HUDEP-2 (cell line): ENCODE data around the gene CLMP.

ENCODE experiments used
- DNase-seq, 76 experiments: peaks; one replicate each; lab custom pipeline; 2025; ENCODE audit not compliant: unreplicated experiment in 76 of 76; lab: John Stamatoyannopoulos, UW

The CLMP gene, protein sequence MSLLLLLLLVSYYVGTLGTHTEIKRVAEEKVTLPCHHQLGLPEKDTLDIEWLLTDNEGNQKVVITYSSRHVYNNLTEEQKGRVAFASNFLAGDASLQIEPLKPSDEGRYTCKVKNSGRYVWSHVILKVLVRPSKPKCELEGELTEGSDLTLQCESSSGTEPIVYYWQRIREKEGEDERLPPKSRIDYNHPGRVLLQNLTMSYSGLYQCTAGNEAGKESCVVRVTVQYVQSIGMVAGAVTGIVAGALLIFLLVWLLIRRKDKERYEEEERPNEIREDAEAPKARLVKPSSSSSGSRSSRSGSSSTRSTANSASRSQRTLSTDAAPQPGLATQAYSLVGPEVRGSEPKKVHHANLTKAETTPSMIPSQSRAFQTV

GRCh38 chr11:123195188-123196059 lies at the start of gene CLMP:
Gene CLMP, minus strand, starts transcription at chr11:123195248. Its CDS starts 308 bp downstream, at chr11:123194940.
- no peak for DNase-seq

- DNase-seq = no peak
Observed at GRCh38 chr11:123241874-123242543, 47.0 kb upstream of the CLMP start.

GRCh38 chr11:123241294-123241693 lies 46.2 kb upstream of the CLMP start:
- DNase-seq = no peak

GRCh38 chr11:123239191-123240150 lies 44.4 kb upstream of the CLMP start:
- no peak for DNase-seq

DNA sequence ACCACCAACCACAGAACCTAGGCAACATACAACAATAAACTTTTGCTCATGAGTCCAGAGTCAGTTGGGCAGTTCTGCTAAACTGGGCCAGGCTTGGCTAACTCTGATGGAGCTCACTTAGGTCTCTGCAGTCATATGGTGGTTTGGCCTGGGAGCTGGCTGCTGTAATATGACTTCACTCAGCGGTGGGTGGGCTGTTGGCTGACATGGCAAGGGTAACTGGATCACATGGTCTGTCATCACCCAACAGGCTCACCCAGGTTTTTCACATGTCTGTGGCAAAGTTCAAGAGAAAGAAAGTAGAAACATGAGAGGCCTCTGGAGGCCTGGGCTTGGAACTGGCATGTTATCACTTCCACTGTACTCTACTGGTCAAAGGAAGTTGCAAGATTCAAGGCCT lies 43.2 kb upstream of the CLMP start:
- DNase-seq = no peak

GRCh38 chr11:123236879-123237278 lies 41.8 kb upstream of the CLMP start:
- no peak for DNase-seq

DNA sequence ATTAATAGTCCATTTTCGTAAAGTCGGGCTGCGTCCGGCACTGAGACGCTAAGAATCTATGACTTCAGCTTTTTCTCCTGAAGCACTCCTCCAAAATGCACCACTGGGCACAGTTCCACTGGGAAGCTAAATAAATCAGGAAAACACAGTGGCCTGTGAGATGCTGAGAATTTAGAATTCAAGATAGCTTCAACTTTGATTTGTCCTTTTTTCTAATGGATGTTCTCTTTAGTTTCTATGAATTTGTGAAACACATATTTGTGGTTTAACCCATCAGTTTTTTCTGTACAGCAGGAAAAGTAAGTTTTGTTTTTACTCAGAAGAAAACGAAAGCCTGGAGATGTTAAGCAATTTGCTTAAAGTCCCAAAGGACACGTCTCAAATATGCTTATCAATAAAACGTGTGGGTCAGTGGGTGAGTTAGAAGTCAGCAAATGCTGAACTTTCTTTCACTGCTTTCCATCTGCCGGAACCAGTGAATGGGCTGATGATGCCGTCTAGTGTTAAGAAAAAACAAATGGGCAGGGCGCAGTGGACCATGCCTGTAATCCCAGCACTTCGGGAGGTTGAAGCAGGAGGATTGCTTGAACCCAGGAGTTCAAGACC lies 40.7 kb upstream of the CLMP start:
- DNase-seq = no peak

- peak in 43 of 76 experiments; percentile 2 to 44 (median 14) for DNase-seq
Observed at GRCh38 chr11:123235117-123235655, 40.1 kb upstream of the CLMP start.

GRCh38 chr11:123233975-123234334 lies 38.9 kb upstream of the CLMP start:
- DNase-seq = no peak

DNA sequence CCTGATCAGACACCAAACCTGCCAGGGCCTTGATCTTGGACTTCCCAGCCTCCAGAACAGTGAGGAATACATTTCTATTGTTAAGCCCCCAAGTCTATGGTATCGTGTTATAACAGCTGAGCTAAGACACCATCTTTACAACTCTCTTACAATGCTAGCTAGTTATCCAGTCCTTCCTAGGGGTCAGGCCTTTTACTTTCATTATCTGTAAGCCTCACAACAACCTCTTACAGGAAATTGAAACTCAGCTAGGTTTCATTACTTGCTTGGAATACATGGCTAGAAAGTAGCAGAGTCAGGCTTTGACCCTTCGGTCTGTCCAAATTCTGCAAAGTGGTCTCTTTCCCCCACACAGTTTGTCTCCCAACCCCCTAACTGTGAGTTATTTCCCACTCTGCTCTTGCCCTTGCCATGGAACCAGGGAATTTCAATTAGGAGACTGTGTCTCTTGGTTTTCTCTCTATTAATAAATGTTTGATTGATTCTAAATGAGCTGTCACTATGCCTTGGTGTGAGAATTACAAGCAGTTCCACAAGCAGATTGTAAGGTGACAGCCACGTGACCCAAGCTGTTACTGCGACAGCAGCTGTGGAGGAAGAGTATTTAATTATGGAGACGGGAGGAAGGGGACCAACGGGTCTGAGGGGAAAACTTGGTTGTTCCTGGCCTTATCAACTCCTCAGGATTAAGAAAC lies 38.4 kb upstream of the CLMP start:
- no peak for DNase-seq

- DNase-seq = no peak
Observed at GRCh38 chr11:123231777-123232176, 36.7 kb upstream of the CLMP start.

- no peak for DNase-seq
Observed at GRCh38 chr11:123231256-123231655, 36.2 kb upstream of the CLMP start.

DNA sequence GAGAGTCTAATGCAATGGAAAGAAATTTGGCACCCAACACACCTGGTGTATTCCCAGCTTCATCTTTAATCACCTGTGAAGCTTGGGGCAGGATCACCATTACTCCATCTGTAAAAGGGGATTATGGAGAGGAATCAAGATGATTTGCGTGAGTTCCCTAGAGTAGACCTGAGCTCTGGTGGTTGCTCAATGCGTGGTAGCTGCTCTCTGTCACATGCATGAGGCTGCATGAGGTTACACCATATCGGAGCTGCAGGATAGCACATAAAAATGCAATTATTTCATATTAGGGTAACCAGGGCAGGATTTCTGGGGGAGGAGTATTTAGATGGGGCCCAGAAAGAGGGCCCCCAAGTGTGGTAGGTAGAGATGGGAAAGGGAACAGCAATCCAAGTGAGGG lies 35.3 kb upstream of the CLMP start:
- DNase-seq = no peak

- DNase-seq = no peak
Observed at GRCh38 chr11:123228496-123229163, 33.6 kb upstream of the CLMP start.

DNA sequence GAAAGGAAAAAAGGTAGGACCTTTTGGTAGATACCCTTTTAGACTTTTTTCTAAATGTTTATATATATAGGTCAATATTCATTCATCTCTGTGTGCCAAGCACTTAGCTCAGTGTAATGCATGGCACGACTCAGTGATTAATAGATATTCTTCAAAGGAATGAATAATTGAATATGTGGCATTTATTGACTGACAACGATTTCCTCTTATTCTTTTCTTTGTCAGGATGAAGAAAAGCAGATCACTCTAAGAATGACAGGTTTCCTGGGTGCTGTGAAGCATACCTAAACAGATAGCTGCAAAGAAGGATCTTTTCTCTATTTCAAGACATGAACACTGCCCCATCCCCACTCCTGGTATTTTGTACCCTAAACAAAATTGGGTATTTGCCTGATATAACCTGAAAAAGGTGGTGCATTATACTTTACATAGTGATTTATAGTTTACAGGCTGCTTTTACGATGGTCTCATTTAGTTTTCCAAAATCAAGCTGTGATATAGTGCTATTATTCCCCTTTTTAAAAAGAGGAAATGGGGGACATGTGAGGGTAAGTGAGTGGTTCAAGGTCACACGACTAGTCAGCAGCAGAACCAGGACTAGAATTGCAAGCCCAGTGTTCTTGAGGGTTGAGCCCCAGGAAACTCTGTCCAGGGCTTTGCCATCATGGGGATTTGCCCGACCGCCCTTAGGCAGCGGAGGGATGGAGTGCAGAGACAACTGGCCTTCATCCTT lies 32.9 kb upstream of the CLMP start:
- no peak for DNase-seq

- DNase-seq = no peak
Observed at GRCh38 chr11:123221584-123221983, 26.5 kb upstream of the CLMP start.

DNA sequence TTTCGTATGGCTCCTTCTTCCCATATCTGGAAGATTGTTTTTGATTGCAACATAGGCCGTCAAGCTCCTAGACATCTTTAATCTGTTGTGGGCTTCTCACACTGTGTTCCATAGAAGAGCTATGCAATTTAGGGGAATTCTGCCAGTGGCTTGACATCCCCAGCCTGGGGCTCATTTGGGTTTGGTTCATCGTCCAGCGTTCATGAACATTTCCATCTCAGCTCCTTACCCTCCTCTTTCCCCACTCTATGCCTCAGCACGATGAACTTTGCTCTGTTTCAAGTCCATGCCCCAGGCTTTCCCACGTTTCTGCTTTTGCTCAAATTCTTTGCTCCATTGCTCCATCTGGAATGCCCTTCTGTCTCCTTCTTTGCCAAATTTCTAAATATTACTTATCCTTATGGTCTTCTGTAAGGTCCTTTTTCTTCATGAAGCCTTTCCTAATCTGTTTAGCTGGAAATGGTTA lies 26.1 kb upstream of the CLMP start:
- no peak for DNase-seq
